Hepatocyte (in vitro differentiated cells): ENCODE measurements around the gene PRICKLE3.

Experiments
- EZH2phosphoT487 ChIP-seq: fragments of 200-600 bp; sonication (generic); IDR thresholded peaks from one replicate; pipeline ENCODE4 v1.6.1; 2018; ENCODE audit warnings: antibody characterized with exemption, mild to moderate bottlenecking, low read depth, moderate library complexity; ENCODE audit not compliant: unreplicated experiment, severe bottlenecking
- TF ChIP-seq, protein P1 (sequence below): fragments of 200-600 bp; sonication (generic); IDR thresholded peaks from 2 replicates; pipeline ENCODE4 v1.5.1; 2016; ENCODE audit warnings: antibody characterized with exemption, mild to moderate bottlenecking; ENCODE audit not compliant: poor library complexity

DNA sequence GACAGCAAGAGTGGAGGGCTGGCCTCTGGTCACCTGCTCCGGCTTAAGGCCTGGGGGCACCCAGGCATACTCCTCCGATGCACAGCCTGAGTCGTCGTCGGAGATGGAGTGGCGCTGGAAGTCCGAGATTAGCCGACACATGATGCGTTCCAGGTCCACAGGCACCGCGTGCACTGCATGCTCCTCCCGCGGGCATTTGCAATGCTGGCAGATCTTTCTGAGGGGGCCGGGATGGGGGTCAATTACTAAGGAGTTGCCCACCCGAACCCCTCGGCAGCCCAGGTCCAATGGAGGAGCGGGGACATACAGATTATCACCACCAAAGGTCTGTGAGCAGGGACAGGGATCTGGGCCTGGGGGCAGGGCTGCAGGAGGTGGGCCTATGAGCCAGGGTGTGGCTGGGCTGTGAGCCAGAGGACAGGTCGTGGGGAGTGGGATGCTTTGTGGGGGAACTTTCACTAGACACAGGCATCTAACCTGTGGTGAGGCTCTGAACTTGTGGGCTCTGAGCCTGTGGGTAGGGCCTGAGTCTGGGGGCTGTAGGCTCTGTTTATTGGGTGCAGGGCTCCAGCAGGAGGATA is 2.4 kb downstream of the PRICKLE3 start:
- TF ChIP-seq, protein P1, sequence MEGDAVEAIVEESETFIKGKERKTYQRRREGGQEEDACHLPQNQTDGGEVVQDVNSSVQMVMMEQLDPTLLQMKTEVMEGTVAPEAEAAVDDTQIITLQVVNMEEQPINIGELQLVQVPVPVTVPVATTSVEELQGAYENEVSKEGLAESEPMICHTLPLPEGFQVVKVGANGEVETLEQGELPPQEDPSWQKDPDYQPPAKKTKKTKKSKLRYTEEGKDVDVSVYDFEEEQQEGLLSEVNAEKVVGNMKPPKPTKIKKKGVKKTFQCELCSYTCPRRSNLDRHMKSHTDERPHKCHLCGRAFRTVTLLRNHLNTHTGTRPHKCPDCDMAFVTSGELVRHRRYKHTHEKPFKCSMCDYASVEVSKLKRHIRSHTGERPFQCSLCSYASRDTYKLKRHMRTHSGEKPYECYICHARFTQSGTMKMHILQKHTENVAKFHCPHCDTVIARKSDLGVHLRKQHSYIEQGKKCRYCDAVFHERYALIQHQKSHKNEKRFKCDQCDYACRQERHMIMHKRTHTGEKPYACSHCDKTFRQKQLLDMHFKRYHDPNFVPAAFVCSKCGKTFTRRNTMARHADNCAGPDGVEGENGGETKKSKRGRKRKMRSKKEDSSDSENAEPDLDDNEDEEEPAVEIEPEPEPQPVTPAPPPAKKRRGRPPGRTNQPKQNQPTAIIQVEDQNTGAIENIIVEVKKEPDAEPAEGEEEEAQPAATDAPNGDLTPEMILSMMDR: no peak
- no peak for TF ChIP-seq EZH2phosphoT487
